ENCODE results near the gene PIGM.
A peak's percentile ranks its signal among the peaks of the same experiment; 100 is the strongest.

The PIGM gene

GRCh38 chr1:160022330-160023310, 9.2 kb downstream of the PIGM start:
- DNase-seq (ENCODE audit: low spot score) = no peak

- DNase-seq (ENCODE audit: low spot score) = no peak
Measured at GRCh38 chr1:160021376-160022074, 10.3 kb downstream of the PIGM start.

DNA sequence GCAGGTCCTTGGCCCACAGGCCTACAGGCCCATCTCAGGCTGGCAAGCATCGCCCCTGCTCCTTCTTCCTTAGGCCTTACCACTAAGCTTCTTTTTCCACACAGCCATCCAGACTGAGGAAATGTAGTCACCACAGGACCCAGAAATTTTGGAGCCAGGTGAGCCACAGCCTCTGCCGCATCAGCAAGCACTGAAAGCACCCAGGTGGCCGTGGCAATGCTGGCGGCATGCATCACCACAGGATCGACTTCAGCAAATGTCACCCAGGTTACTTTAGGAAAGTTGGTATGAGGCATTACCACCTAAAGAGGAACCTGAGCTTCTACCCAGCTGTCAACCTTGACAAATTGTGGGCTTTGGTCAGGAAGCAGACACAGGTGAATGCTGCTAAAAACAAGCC, 11.6 kb downstream of the PIGM start:
- DNase-seq (ENCODE audit: low spot score) = no peak

- DNase-seq (ENCODE audit: low spot score) = no peak
Measured at GRCh38 chr1:160018900-160019299, 12.9 kb downstream of the PIGM start.

DNA sequence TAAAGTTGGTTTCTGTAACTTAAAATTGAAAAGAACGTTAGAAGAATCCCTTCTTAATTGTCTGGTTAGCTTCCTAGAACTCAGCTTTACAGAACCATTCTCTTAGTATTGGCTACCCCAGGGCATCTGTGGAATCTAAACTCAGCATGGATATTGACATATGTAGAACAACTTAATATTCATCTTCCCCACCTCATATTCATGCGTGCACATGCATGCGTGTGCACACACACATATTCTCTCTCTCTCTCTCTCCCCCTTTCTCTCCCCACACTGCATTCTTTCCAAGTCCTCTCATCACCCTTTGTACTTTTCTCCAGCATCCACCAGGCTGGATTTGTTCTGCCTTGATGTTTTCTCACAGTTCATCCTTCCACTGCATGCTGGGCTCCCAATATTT, 13.4 kb downstream of the PIGM start:
- no peak for DNase-seq (ENCODE audit: low spot score)

GRCh38 chr1:160017592-160017991, 14.2 kb downstream of the PIGM start:
- no peak for DNase-seq (ENCODE audit: low spot score)

- DNase-seq (ENCODE audit: low spot score) = no peak
Measured at GRCh38 chr1:160011781-160012180, 20.0 kb downstream of the PIGM start.

DNA sequence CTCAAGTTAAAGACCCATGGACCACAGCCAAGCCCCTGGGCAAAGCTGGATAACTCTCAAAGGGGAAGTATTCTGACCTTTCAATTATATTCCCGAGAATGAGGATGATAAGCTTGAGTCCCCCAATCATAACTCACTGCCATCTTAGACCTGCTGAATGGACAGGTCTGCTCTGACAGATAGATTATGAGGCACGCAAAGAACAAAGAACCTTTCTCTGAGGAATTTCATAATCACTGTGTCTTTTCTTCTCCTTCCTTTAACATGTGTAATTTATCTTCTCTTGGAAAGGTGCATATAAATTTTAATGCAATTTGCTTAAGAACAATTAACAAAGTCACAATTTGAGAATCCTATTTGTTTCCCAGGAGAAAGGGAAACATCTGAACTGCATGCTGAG, 22.0 kb downstream of the PIGM start:
- no peak for DNase-seq (ENCODE audit: low spot score)

DNA sequence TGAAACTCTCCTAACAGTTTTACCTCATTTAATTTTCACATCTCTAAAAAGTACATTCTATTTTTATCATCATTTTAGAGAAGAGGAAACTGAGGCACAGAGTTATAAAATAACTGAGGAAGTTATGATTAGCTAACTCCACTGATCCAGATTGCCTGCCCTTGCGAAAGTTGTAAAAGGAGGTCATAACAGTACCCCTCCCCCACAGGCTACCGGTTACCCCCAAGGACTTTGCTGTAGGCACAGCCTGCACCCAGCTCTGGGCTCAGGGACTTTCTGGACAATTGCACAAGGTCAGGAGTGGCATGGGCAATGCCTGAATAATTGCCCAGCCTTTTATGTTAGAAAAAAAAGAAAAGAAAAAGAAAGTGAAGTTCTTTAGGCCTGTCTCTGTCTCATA, 22.7 kb downstream of the PIGM start:
- no peak for DNase-seq (ENCODE audit: low spot score)

GRCh38 chr1:160007577-160008200, 24.1 kb downstream of the PIGM start:
- peak; percentile 70 for DNase-seq (ENCODE audit: low spot score)

DNA sequence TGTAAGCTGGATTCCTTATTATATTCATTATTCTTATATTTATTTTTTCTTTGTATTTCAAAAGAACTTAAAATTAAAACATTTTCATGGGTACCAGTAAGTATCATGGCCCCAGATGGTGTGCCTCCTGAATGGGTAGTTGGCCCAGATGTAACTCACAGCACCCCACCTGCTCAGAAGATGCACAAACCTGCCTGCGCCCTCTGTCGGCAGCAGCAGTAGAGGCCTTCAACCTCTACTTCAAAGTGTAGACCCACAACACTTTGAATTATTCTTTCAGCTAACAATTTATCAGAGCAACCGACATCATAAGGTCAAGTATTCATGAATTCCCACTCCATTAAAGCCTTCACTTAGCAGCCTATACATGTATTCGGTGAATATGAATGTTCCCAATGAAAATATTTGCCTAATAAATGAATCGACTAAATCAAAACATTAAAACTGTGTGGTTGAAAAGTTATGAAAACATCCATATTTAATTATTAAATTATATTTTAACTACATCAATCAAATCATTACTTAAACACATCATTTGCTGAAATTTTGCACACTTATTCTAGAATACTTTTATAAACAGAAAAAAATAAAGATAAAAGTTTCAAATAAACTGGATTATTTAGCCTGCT, 25.4 kb downstream of the PIGM start:
- DNase-seq (ENCODE audit: low spot score) = peak; percentile 74

DNA sequence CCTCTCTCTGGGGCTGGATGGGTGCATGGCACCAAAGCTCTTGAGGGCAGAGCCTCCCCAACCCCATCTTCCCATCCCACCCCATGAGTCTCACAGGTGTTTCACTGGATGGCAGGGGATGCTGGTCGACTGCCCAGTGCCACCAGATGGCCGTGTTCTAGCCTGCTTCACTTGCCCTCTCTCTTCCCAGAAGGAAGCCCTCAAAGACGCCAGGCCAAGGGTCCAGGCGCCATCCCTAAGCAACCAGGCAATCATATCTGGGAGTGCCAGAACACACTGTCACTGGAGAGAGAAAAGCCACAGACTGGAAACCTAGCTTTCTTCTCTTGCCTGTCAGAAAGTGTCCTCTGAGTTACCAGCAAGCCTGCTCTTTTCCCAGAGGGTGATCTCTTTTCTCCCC, 26.7 kb downstream of the PIGM start:
- DNase-seq (ENCODE audit: low spot score) = no peak

DNA sequence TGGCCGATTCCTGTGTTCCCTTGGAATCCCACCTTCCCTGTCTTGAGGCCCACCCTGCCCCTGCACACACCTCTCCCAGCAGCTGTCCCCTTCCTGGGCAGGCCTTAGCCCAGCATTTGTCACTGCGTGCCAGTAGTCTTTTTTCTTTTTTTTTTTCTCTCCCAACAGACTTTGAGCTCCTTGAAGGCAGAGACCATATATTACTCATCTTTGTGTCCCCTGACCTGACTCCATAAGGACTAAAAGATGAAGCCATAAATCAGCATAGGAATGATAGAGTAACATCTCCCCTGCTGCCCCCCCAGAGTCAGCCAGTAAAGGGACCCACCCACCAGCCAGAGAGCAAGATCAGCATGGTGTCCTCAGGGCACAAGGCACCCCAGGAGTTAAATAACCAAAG, 27.4 kb downstream of the PIGM start:
- DNase-seq (ENCODE audit: low spot score) = no peak

- DNase-seq (ENCODE audit: low spot score) = no peak
Measured at GRCh38 chr1:160004001-160004400, 27.8 kb downstream of the PIGM start.

- no peak for DNase-seq (ENCODE audit: low spot score)
Measured at GRCh38 chr1:160001440-160001839, 30.4 kb downstream of the PIGM start.

- no peak for DNase-seq (ENCODE audit: low spot score)
Measured at GRCh38 chr1:159999204-159999603, 32.6 kb downstream of the PIGM start.

DNA sequence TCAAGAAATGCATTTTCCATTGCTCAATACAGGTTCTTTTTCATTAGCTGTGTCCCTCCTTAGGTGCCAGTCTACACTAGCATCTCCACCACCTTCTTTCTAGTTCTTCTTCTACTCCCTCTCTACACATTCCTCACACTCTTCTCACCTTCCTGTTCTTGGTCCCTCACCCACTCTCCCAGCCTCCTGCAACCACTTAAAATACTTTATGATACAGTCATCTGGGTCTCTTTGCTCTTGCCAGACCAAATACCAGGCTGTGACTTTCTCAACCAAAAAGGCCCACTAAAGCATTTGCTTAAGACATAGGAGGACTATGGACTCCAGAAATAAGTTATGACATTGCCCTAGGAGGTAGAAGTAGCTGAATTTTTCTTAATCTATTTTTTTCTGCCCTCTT, 35.1 kb downstream of the PIGM start:
- DNase-seq (ENCODE audit: low spot score) = no peak

GRCh38 chr1:159994896-159995295, 36.9 kb downstream of the PIGM start:
- DNase-seq (ENCODE audit: low spot score) = no peak

GRCh38 chr1:159993911-159994310, 37.9 kb downstream of the PIGM start:
- DNase-seq (ENCODE audit: low spot score) = no peak

DNA sequence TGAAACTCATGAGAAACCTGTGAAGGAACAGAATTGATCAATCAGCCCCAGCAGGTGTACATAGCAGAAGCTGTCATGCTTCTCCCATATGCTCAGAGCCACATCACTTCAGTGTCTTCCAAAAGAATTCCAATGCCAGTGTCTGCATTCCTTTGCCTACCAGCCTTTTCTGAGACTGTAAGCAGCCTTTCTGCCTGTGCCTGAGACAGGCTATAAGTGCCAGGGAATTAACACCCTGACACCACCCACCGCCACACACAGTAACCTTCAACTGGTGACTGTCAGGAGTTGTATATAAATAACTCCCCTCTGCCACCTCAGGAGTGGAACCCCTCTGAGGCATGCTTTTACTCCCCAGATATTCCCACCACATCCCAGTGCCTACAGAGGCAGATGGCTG, 39.6 kb downstream of the PIGM start:
- no peak for DNase-seq (ENCODE audit: low spot score)

DNA sequence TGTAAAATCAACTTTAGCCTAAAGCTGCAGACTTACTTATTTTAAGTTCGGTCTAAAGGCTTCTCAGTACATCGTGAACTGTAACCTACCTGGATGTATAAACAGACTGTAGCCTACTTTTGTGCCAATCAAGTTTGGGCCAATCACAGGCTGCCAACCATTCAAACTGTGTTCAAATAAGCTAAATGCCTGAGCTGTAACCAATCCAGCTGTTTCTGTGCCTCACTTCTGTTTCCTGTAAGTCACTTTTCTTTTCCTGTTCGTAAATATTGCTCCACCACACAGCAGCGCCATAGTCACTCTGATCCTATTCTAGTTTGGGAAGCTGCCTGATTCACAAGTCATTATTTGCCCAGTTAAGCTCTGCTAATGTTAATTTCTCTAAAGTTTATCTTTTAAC, 40.3 kb downstream of the PIGM start:
- DNase-seq (ENCODE audit: low spot score) = no peak

GRCh38 chr1:159990005-159990404, 41.8 kb downstream of the PIGM start:
- DNase-seq (ENCODE audit: low spot score) = no peak

Measured in hematopoietic multipotent progenitor cell treated with erythropoietin and hydrocortisone succinate and interleukin-3 and kit ligand, for 15 days (in vitro differentiated cells).